GM21381 (cell line): ENCODE results near the gene ADH5.
A peak's percentile ranks its signal among the peaks of the same experiment; 100 is the strongest.
"Not testable (repeated sequence)": the region's sequence is repeated elsewhere in the genome, so short reads cannot be mapped to it uniquely, and the experiment has no call there.

Source experiments
- ATAC-seq: cut with Tn5 transposase; IDR thresholded peaks from one replicate; pipeline ENCODE4 v1.9.1; 2021; ENCODE audit warnings: mild to moderate bottlenecking, moderate library complexity; ENCODE audit not compliant: unreplicated experiment

Gene ADH5

DNA sequence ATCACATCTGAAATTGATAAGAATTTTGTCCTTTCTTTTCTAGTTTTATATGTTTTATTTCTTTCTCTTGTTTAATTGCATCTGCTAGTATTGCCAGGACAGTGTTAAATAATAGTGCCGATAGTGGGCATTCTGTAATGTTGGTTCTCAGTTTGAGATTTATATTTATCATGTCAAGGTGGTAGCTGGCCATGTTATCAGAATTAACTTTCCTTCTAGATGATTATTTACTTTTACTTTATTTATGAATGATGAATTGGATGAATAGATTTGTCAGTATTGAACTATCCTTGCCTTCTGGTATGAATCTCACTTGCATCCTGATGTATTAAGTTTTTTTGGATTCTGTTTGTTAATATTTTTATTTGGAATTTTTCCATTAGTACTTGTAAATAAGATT is 50.4 kb downstream of the ADH5 start:
- no peak for ATAC-seq

DNA sequence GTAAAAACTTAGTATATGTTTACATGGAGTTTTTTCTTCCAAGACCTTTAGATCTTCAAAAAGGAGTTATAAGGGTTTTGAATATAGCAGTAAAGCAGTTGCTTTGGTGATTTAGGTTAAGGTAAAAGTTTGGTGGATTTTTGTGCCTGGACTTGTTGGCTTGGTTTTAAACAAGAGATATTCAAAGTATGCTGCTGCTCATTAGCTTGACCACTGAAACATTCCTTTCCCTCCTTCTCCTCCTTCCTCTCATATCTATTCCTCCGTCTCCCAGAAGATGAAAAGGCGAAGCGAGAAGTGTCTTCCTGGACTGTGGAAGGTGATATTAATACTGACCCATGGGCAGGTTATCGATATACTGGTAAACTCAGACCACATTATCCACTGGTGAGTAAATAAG is 54.6 kb downstream of the ADH5 start:
- no peak for ATAC-seq

DNA sequence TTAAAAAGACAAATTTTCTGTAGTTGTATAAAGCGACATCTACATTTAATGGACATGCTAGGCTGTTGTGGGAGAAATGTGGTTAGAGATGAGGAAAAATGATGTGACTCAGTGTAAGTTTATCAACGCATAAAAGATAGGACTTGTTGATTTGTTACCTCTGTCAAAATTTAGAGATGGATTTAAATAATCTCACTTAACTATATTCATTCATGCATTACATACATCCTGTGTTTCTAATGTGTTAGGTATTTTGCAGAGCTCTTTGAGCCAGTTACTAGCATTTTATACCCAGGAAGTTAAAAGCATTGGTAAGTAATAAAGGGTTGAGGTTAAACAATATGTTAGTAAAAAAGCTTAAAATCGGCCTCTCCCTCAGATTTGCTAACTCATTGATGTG is 58.7 kb downstream of the ADH5 start:
- ATAC-seq, result no peak

DNA sequence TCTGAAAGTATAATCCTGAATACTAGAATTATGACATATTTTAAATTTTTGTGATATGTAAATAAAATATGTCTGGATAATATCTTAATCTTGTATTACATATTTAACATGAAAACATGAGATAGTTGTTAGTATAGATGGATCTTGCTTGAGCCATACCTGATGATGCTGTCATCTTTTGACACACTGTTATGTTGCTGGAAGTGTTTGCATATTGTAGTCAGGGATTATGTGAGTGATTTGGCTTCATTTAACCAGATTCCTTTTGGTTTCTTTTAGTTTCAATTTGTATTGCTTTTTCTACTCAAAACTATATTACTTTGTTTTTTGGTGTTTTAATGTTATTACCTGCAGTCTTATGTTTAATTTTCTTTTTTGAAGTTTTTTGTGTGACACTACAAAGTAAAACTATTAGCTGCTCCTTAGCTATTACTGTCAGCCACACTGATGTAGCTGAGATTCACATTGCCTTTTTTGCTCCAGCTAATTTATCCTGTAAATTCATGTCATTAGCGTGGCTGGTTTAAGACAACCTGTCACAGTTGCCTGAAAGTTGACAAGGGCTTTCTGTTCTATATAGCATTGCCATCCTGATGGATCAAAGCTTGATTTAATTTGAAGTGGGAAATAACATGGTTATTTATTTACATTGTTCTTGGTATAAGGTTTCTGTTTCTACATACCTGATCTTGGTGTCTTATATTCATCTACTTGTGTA is 59.4 kb downstream of the ADH5 start:
- no peak for ATAC-seq

DNA sequence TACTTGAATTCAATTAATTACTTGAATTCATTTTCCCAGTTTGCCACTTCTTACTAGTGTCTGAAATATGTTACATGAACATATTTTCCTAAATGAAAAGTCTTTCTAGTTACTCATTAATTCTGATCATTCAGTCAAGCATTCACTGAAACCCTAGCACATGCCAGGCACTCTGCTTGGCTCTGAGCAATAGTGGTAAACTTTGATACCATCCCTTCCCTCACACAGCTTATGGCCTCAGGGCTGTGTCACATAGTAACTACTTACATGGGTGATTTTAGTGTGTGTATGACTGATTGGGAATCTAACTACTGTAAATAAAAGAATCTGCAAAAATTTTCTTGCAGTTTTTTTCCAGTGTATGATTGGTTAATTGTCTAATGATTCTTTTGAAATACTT is 60.4 kb downstream of the ADH5 start:
- peak; percentile 46 for ATAC-seq

DNA sequence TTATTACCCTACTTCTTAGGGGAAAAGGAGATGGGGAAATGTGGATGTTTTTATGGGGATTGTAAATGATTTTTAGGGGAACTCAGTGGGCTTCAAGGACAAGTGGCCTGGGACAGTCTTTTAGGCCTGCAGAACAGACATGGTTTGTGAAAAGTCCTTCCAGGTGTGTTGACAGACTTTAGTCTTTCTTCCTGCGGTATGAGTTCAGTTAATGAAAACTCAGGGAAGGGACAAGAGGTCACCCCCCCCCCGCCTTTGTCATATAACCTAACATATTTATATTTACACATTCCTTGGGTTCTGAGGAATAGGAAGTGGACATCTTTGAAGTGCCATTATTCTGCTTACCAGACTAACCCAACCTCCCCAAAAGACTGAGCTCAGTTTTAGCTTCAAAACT is 61.3 kb downstream of the ADH5 start:
- no peak for ATAC-seq

DNA sequence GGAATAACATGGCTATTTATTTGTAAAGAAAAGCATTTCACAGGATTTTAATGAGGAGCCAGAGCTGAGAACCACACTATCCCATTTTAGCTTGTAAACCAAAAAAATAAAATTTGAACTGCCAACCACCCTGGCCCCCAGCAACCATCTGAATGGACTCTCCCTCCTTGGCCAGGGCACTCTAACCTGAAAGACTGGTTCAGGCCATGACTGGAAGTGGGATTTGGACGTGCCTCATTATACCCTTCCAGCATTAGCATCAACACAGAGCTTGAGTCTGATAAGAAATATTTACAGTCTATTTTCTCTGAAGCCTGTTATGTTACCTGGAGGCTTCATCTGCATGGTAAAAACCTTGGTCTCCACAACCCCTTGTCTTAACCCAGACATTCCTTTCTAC is 63.1 kb downstream of the ADH5 start:
- ATAC-seq, result no peak

DNA sequence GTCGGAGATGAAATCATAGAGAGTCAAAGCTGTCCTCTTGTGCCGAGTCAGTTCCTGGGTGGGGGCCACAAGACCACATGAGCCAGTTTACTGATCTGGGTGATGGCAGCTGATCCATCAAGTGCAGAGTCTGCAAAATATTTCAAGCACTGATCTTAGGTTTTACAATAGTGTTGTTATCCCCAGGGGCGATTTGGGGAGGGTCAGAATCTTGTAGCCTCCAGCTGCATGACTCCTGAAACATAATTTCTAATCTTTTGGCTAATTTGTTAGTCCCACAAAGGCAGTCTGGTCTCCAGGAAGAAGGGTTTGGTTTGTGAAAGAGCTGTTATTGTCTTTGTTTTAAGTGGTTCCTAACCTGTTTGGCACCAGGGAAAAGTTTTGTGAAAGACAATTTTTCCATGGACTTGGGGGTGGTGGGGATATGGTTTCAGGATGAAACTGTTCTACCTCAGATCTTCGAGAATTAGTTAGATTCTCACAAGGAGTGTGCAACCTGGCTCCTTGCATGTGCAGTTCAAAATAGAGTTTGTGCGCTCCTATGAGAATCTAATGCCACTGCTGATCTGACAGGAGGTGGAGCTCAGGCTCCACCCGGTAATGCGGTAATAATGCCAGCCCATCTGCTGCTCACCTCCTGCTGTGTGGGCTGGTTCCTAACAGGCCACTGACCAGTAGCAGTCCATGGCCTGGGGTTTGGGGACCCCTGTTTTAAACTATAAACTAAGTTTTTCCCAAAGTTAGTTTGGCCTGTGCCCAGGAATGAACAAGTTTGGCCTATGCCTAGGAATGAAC is 63.9 kb downstream of the ADH5 start:
- ATAC-seq, result no peak

DNA sequence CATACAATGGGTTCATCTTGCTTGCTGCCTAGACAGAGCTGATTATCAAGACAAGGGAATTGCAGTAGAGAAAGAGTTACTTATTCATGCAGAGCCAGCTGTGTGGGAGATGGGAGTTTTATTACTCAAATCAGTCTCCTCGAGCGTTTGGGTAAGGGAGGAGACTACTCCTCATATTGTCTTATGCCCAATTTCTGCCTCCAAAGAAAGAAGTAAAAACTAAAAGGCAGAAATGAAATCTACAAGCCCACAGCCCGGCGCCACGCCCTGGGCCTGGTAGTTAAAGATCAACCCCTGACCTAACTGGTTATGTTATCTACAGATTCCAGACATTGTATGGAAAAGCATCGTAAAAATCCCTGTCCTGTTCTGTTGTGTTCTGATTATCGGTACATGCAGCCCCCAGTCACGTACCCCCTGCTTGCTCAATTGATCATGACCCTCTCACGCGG is 64.8 kb downstream of the ADH5 start:
- not testable (repeated sequence) for ATAC-seq

DNA sequence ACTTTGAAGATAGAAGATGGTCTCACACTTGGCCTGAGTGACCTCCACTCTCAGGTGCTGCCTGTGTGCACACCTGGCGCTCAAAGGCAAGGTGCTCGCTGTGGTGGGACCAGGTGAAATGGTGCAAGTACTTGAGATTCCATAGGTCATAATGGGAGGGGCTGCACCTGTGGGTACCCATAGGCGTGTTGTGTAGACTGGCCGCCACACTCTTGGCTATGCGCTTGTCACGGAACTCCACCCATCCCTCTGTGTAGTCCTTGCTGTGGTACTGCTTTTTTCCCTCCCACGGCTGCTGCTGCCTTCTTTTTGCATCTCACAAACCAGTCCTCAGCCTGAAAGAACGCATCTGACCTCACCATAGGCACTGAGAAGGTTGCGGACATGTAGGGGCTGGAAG is 66.0 kb downstream of the ADH5 start:
- ATAC-seq, result no peak

DNA sequence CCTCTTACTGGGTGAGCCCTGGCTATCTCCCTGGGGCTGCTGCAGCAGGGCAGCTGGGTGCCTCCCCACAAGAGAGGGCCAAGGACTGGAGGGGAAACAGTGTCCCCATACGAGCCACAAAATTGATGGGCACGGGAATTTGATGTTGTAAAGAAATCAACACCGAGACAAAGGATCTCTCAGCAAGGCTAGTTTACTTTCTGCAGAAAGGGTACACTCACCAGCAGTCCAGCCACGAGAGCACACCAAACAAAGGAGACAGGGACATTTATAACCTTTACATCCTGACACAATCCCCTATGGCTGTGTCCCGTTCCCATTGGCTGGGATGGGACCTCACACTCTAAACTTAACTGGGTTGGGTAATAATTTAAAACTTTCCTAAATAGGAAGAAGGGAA is 67.2 kb downstream of the ADH5 start:
- no peak for ATAC-seq
